Motor neuron (in vitro differentiated cells): ENCODE results near the gene FOS. TPM values are rescaled to one million over a fixed set of nuclear protein-coding genes. Genes with fewer than 3 reads are reported as not detected.
"Not testable (repeated sequence)": the region's sequence is repeated elsewhere in the genome, so short reads cannot be mapped to it uniquely, and the experiment has no call there.

Source experiments
- ATAC-seq, 8 experiments: fragments of 200-7000 bp; cut with Tn5 transposase; replicated peaks in 6 of 8; 2 replicates each; pipeline ENCODE4 v1.8.0; 2021; ENCODE audit warnings: mild to moderate bottlenecking in 8 of 8, moderate library complexity in 8 of 8
- H3K27ac ChIP-seq, 2 donors: fragments of 250-450 bp; sonication (Bioruptor Pico); 2 replicates each; pipeline ENCODE4 v1.9.0; 2021; ENCODE audit warnings: antibody characterized with exemption in 2 of 2, mild to moderate bottlenecking in 2 of 2, moderate library complexity in 1 of 2
- H3K4me1 ChIP-seq, 2 donors: fragments of 250-450 bp; sonication (Bioruptor Pico); replicated peaks in 1 of 2; 2 replicates each; pipeline ENCODE4 v1.6.1; 2021; ENCODE audit warnings: antibody characterized with exemption in 2 of 2, mild to moderate bottlenecking in 2 of 2, moderate library complexity in 1 of 2
- H3K4me3 ChIP-seq, 5 donors: fragments of 250-450 bp; sonication (Bioruptor Pico); 2 replicates each; pipeline ENCODE4 v1.9.0; 2021; ENCODE audit warnings: antibody characterized with exemption in 5 of 5, mild to moderate bottlenecking in 5 of 5, moderate library complexity in 4 of 5
- WGBS, 10 experiments: fragments of 450-650 bp; shearing (Covaris generic); methylation state at CpG; one replicate each; pipeline ENCODE4 v1.0.0; 2022; 5-methylcytosine and 5-hydroxymethylcytosine counted together
- in situ Hi-C, 9 experiments: fragments of 400-800 bp; cut with MboI; loops; one replicate each; pipeline ENCODE4 v1.15.0; 2021; ENCODE audit warnings: low sequenced_read_pairs in 9 of 9, low pct_unique_long_range_greater_than_20kb in 2 of 9; ENCODE audit not compliant: unreplicated experiment in 9 of 9
- total RNA-seq, 8 experiments: library from RNA; unstranded; fragments of 300-600 nt; gene quantifications; 2 replicates each; pipeline versions ENCODE4 v1.2.3 to v1.2.4, GENCODE V29; 2022

The FOS gene
- total RNA-seq, 8 experiments from 2014 or later: 8.7 to 102 (median 52.9) TPM

- no peak overlapping the region for H3K27ac ChIP-seq
- no peak overlapping the region for H3K4me3 ChIP-seq
- ATAC-seq: no peak
- H3K4me1 ChIP-seq: peaks cover 7 to 11% of the 10 kb centered on the region in 2 donors
- in situ Hi-C loops: loop anchor here in 3 of 9 experiments (25.0 kb wide), 1 partner anchor 145 kb away; the partner anchor contains the start of gene NEK9 (in 3 of the 3)
- 62 to 100% (median 87%) methylated on average over 2 to 4 of the region's 4 CpGs; no CpG with 5 or more reads in 1 of the 10 experiments for WGBS, 10 experiments
Measured at GRCh38 chr14:75282170-75282554, 3.5 kb downstream of the FOS start.

- H3K4me1 ChIP-seq: peaks cover 7 to 11% of the 10 kb centered on the region in 2 donors
- 55 to 92% (median 88%) methylated on average over 1 to 16 of the region's 18 CpGs; no CpG with 5 or more reads in 1 of the 10 experiments for WGBS, 10 experiments
- H3K4me3 ChIP-seq, H3K27ac ChIP-seq: not testable (repeated sequence)
- in situ Hi-C loops: loop anchor here in 3 of 9 experiments (25.0 kb wide), 1 partner anchor 145 kb away; the partner anchor contains the start of gene NEK9 (in 3 of the 3)
- peak in 2 of 8 experiments; percentile 0 to 1 for ATAC-seq
Measured at GRCh38 chr14:75282555-75283161, 4.0 kb downstream of the FOS start.

GRCh38 chr14:75283162-75283832 is 4.7 kb downstream of the FOS start:
- no peak overlapping the region for H3K4me3 ChIP-seq
- in situ Hi-C loops: loop anchor here in 3 of 9 experiments (25.0 kb wide), 1 partner anchor 146 kb away; the partner anchor contains the start of gene NEK9 (in 3 of the 3)
- peak in 3 of 8 experiments; percentile 0 to 14 (median 1) for ATAC-seq
- peaks cover 7 to 11% of the 10 kb centered on the region in 2 donors for H3K4me1 ChIP-seq
- WGBS, 10 experiments: 41 to 100% (median 73%) methylated on average over 2 to 13 of the region's 13 CpGs
- H3K27ac ChIP-seq: no peak overlapping the region

GRCh38 chr14:75283833-75284563 is 5.4 kb downstream of the FOS start:
- peaks cover 7 to 11% of the 10 kb centered on the region in 2 donors for H3K4me1 ChIP-seq
- WGBS, 10 experiments: 34 to 100% (median 83%) methylated on average over 1 to 4 of the region's 5 CpGs; no CpG with 5 or more reads in 3 of the 10 experiments
- H3K4me3 ChIP-seq: no peak overlapping the region
- ATAC-seq: peak in 3 of 8 experiments; percentile 1 to 21 (median 4)
- in situ Hi-C loops: loop anchor here in 3 of 9 experiments (25.0 kb wide), 1 partner anchor 147 kb away; the partner anchor contains the start of gene NEK9 (in 3 of the 3)
- no peak overlapping the region for H3K27ac ChIP-seq

GRCh38 chr14:75285331-75285730 is 6.7 kb downstream of the FOS start:
- Histone ChIP-seq H3K4me1 (peaks cover 2 to 6% of the 10 kb centered on the region in 2 donors), H3K27ac (no peak overlapping the region), H3K4me3 (no peak overlapping the region)
- in situ Hi-C loops: loop anchor here in 3 of 9 experiments (25.0 kb wide), 1 partner anchor 148 kb away; the partner anchor contains the start of gene NEK9 (in 3 of the 3)
- peak in 1 of 8 experiments; percentile 0 for ATAC-seq

GRCh38 chr14:75286313-75286712 is 7.7 kb downstream of the FOS start:
- in situ Hi-C loops: loop anchor here in 3 of 9 experiments (25.0 kb wide), 1 partner anchor 149 kb away; the partner anchor contains the start of gene NEK9 (in 3 of the 3)
- no peak overlapping the region for H3K27ac ChIP-seq
- peak in 6 of 8 experiments; percentile 1 to 71 (median 50) for ATAC-seq
- H3K4me3 ChIP-seq: no peak overlapping the region
- WGBS, 10 experiments: 11 to 61% (median 43%) methylated on average over 1 to 4 of the region's 5 CpGs; no CpG with 5 or more reads in 1 of the 10 experiments
- H3K4me1 ChIP-seq: peaks cover 0 to 4% of the 10 kb centered on the region in 2 donors

GRCh38 chr14:75289840-75290388 is 11.3 kb downstream of the FOS start:
- ATAC-seq: no peak
- 0 to 100% (median 60%) methylated on average over 1 to 3 of the region's 3 CpGs; no CpG with 5 or more reads in 4 of the 10 experiments for WGBS, 10 experiments
- in situ Hi-C loops: loop anchor here in 4 of 9 experiments (10.0 to 25.0 kb wide), 2 partner anchors 153 to 155 kb away; partner anchors contain the start of gene NEK9 (in 3 of the 4)
- no peak overlapping the region for H3K4me3 ChIP-seq
- H3K4me1 ChIP-seq: peaks cover 0 to 8% of the 10 kb centered on the region in 2 donors
- H3K27ac ChIP-seq: no peak overlapping the region

- 40 to 100% (median 65%) methylated on average over 1 to 3 of the region's 3 CpGs; no CpG with 5 or more reads in 6 of the 10 experiments for WGBS, 10 experiments
- in situ Hi-C loops: loop anchor here in 4 of 9 experiments (10.0 to 25.0 kb wide), 2 partner anchors 154 to 156 kb away; partner anchors contain the start of gene NEK9 (in 3 of the 4)
- ATAC-seq: no peak
- no peak overlapping the region for H3K27ac ChIP-seq
- no peak overlapping the region for H3K4me3 ChIP-seq
- peaks cover 7 to 12% of the 10 kb centered on the region in 2 donors for H3K4me1 ChIP-seq
Measured at GRCh38 chr14:75290851-75291250, 12.2 kb downstream of the FOS start.

GRCh38 chr14:75291331-75291730 is 12.7 kb downstream of the FOS start:
- Histone ChIP-seq H3K4me1 (peaks cover 9 to 11% of the 10 kb centered on the region in 2 donors), H3K4me3 (no peak overlapping the region), H3K27ac (no peak overlapping the region)
- 20 to 100% (median 56%) methylated on average over 1 to 3 of the region's 5 CpGs for WGBS, 10 experiments
- ATAC-seq: no peak
- in situ Hi-C loops: loop anchor here in 4 of 9 experiments (10.0 to 25.0 kb wide), 2 partner anchors 154 to 157 kb away; partner anchors contain the start of gene NEK9 (in 3 of the 4)

GRCh38 chr14:75292101-75292563 is 13.5 kb downstream of the FOS start:
- ATAC-seq: no peak
- WGBS, 10 experiments: 40 to 100% (median 92%) methylated on average over 1 to 5 of the region's 9 CpGs; no CpG with 5 or more reads in 2 of the 10 experiments
- in situ Hi-C loops: loop anchor here in 4 of 9 experiments (10.0 to 25.0 kb wide), 2 partner anchors 155 to 157 kb away; partner anchors contain the start of gene NEK9 (in 3 of the 4)
- Histone ChIP-seq H3K27ac (no peak overlapping the region), H3K4me3 (no peak overlapping the region), H3K4me1 (peaks cover 9 to 10% of the 10 kb centered on the region in 2 donors)

GRCh38 chr14:75292886-75293285 is 14.3 kb downstream of the FOS start:
- in situ Hi-C loops: loop anchor here in 4 of 9 experiments (10.0 to 25.0 kb wide), 2 partner anchors 156 to 158 kb away; partner anchors contain the start of gene NEK9 (in 3 of the 4)
- H3K4me3 ChIP-seq: no peak overlapping the region
- no peak for ATAC-seq
- no peak overlapping the region for H3K27ac ChIP-seq
- peaks cover 9 to 10% of the 10 kb centered on the region in 2 donors for H3K4me1 ChIP-seq
- 60 to 100% (median 89%) methylated on average over 1 to 6 of the region's 7 CpGs; no CpG with 5 or more reads in 5 of the 10 experiments for WGBS, 10 experiments
